Lower lobe of right lung (tissue), 2 donors: ENCODE results near the gene APEH. TPM values are rescaled to one million over a fixed set of nuclear protein-coding genes. Genes with fewer than 3 reads are reported as not detected.

Experiments used
- ATAC-seq, 2 donors: fragments of 200-7000 bp; cut with Tn5 transposase; one replicate each; pipeline ENCODE4 v1.9.1; 2020 to 2022; ENCODE audit warnings: mild to moderate bottlenecking in 2 of 2, moderate library complexity in 2 of 2
- DNase-seq: peaks from one replicate; pipeline ENCODE4 v3.0.0-alpha.2; 2020
- H3K27ac ChIP-seq: fragments of 200-600 bp; one replicate; pipeline ENCODE4 v1.8.0; 2022
- H3K27me3 ChIP-seq: fragments of 200-600 bp; one replicate; pipeline ENCODE4 v1.8.0; 2022; ENCODE audit warnings: low read depth
- H3K36me3 ChIP-seq: fragments of 200-600 bp; one replicate; pipeline ENCODE4 v1.8.0; 2022; ENCODE audit warnings: mild to moderate bottlenecking
- H3K4me1 ChIP-seq: fragments of 200-600 bp; one replicate; pipeline ENCODE4 v1.8.0; 2022
- H3K4me3 ChIP-seq: fragments of 200-600 bp; one replicate; pipeline ENCODE4 v1.8.0; 2022; ENCODE audit warnings: mild to moderate bottlenecking
- H3K9me3 ChIP-seq: fragments of 200-600 bp; one replicate; pipeline ENCODE4 v1.8.0; 2022
- intact Hi-C: fragments of 100-400 bp; cut with DNase I; formaldehyde crosslinking; loops from one replicate; pipeline ENCODE4 v1.11.0; 2022
- total RNA-seq: library from RNA; stranded (reverse); fragmentation: NEBNext Ultra II Directional; extraction: Animal tissue kit (Norgen Biotek cat#: 25700); gene quantifications from one replicate; pipeline ENCODE4 v1.2.1, GENCODE V29; 2021
- TF ChIP-seq, protein P1 (sequence below): fragments of 200-600 bp; IDR thresholded peaks from one replicate; pipeline ENCODE4 v1.8.0; 2022; ENCODE audit warnings: antibody characterized with exemption, mild to moderate bottlenecking
- donor health status: DM: no; HTN: yes; CAD: no; lungs with severe emphysema.

Gene APEH
- total RNA-seq, 1 donor from 2014 or later, result 83.4 TPM

DNA sequence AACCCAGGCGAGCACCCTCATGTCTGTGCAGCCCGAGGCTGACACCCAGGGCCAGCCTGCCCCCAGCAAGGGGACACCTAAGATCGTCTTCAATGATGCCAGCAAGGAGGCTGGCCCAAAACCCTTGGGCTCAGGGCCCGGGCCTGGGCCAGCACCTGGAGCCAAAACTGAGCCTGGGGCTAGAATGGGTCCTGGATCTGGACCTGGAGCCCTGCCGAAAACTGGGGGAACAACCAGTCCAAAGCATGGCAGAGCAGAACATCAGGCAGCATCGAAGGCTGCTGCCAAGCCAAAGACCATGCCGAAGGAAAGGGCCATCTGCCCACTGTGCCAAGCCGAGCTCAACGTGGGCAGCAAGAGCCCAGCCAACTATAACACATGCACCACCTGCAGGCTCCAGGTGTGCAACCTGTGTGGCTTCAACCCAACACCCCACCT is 31.4 kb upstream of the APEH start:
- no peak for ATAC-seq
- intact Hi-C loops, result no loop called here

GRCh38 chr3:49644684-49645083 is 29.5 kb upstream of the APEH start:
- ATAC-seq, result no peak
- H3K27ac ChIP-seq, result no peak overlapping the region
- TF ChIP-seq, protein P1, sequence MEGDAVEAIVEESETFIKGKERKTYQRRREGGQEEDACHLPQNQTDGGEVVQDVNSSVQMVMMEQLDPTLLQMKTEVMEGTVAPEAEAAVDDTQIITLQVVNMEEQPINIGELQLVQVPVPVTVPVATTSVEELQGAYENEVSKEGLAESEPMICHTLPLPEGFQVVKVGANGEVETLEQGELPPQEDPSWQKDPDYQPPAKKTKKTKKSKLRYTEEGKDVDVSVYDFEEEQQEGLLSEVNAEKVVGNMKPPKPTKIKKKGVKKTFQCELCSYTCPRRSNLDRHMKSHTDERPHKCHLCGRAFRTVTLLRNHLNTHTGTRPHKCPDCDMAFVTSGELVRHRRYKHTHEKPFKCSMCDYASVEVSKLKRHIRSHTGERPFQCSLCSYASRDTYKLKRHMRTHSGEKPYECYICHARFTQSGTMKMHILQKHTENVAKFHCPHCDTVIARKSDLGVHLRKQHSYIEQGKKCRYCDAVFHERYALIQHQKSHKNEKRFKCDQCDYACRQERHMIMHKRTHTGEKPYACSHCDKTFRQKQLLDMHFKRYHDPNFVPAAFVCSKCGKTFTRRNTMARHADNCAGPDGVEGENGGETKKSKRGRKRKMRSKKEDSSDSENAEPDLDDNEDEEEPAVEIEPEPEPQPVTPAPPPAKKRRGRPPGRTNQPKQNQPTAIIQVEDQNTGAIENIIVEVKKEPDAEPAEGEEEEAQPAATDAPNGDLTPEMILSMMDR, result no peak
- no peaks in the 10 kb centered on the region for H3K36me3 ChIP-seq
- intact Hi-C loops, result no loop called here
- H3K9me3 ChIP-seq, result no peaks in the 10 kb centered on the region
- no peaks in the 10 kb centered on the region for H3K4me1 ChIP-seq
- H3K27me3 ChIP-seq, result no peaks in the 10 kb centered on the region
- no peak for DNase-seq
- H3K4me3 ChIP-seq, result no peak overlapping the region

More for the DNA sequence above, 31.4 kb upstream of the APEH start:
- no peak for DNase-seq
- Histone ChIP-seq H3K27ac (no peak overlapping the region), H3K4me3 (no peak overlapping the region), H3K36me3 (no peaks in the 10 kb centered on the region), H3K9me3 (no peaks in the 10 kb centered on the region), H3K27me3 (no peaks in the 10 kb centered on the region), H3K4me1 (no peaks in the 10 kb centered on the region)
- TF ChIP-seq, protein P1, result no peak

DNA sequence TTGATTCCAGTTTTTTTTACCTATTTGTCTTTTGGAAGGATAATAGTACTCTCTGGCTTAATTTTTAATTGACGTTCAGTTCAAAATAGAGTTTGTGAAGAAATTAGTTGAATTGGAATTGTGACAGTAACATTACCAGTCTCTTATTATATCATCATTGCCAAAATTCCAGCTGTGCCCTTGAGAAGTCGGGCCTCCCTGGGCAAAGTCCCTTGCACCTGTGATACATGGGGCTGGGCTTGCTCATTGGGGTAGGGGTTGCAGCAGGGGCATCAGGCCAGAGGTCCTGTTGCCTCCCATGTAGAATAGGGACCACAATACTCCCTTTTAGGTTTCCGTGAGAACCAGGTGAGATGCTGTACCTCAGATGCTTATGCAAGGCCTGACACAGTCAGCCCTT is 27.9 kb upstream of the APEH start:
- H3K36me3 ChIP-seq, result no peaks in the 10 kb centered on the region
- no peak overlapping the region for H3K27ac ChIP-seq
- intact Hi-C loops, result no loop called here
- no peaks in the 10 kb centered on the region for H3K27me3 ChIP-seq
- DNase-seq (no peak), ATAC-seq (no peak)
- TF ChIP-seq, protein P1, result no peak
- H3K4me3 ChIP-seq, result no peak overlapping the region
- no peaks in the 10 kb centered on the region for H3K4me1 ChIP-seq
- H3K9me3 ChIP-seq, result no peaks in the 10 kb centered on the region

DNA sequence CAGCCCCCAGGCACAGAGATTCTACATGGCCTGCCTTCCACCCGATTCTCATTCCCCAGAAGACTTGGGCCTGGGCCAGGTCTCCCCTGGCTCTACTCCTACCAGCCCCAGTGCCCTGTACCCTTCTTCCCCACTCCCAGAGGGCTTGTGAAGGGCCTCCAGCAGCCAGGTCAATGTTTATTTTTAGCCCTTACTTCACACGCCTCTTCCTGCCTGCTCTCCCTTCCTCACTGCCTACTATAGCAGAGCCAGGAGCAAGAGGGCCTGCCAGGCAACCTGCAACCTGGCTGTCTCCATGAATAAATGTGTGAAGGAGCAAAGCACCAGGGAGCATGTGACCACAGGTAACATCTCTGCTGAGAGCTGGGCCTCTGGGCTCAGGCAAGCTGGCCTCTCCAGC is 26.4 kb upstream of the APEH start:
- TF ChIP-seq, protein P1, result no peak
- Histone ChIP-seq H3K4me3 (no peak overlapping the region), H3K9me3 (no peaks in the 10 kb centered on the region), H3K4me1 (no peaks in the 10 kb centered on the region), H3K36me3 (no peaks in the 10 kb centered on the region), H3K27me3 (no peaks in the 10 kb centered on the region), H3K27ac (no peak overlapping the region)
- intact Hi-C loops, result no loop called here
- ATAC-seq (peak; percentile 17 to 18), DNase-seq (no peak)

DNA sequence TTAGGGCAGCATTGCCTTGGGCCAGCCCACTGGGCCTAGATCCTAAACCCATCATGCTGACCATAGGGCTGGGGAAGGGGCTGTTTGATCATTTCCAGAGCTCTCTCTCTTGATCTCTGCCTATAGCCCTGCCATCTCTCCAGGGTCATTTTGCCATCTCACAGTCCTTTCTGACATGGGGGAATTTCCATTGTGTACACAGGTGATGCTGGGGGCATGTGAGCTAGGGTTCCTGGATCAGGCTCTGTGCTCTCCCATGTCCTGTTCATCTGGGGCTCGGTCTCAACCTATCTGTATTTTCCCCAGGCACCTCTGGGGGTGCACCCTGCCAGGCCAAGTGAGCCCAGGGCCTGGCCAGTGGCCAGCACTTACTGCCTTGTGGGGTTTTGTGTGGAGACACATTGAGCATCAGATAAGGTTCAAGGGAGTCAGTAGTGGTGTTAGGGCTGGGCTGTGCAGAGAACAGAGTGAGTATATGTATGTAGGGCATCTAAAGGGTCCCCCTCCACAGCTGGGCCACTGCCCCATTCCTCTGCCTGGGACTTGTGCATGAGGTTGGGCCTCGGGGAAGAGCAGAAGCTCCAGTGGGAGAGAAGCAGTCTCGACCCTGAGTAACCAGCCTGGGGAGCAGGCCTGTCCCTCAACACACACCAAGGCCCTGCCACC is 25.7 kb upstream of the APEH start:
- no peak for DNase-seq
- no peaks in the 10 kb centered on the region for H3K4me1 ChIP-seq
- intact Hi-C loops, result no loop called here

More for the DNA sequence above, 25.7 kb upstream of the APEH start:
- no peaks in the 10 kb centered on the region for H3K9me3 ChIP-seq
- H3K36me3 ChIP-seq, result no peaks in the 10 kb centered on the region
- no peak overlapping the region for H3K27ac ChIP-seq
- H3K27me3 ChIP-seq, result no peaks in the 10 kb centered on the region
- ATAC-seq, result no peak
- no peak overlapping the region for H3K4me3 ChIP-seq
- TF ChIP-seq, protein P1, result no peak
